NB4 (cell line): Measurements from ENCODE around the gene ACTL7B.

Source experiments
- MAX ChIP-seq: IDR thresholded peaks from 2 replicates; pipeline ENCODE4 v1.6.1; 2011; ENCODE audit warnings: low read depth, low read length
- TF ChIP-seq, protein P1 (sequence below): IDR thresholded peaks from one replicate; pipeline ENCODE4 v1.5.1; 2012; ENCODE audit warnings: low read depth, low read length

- TF ChIP-seq, protein P1, sequence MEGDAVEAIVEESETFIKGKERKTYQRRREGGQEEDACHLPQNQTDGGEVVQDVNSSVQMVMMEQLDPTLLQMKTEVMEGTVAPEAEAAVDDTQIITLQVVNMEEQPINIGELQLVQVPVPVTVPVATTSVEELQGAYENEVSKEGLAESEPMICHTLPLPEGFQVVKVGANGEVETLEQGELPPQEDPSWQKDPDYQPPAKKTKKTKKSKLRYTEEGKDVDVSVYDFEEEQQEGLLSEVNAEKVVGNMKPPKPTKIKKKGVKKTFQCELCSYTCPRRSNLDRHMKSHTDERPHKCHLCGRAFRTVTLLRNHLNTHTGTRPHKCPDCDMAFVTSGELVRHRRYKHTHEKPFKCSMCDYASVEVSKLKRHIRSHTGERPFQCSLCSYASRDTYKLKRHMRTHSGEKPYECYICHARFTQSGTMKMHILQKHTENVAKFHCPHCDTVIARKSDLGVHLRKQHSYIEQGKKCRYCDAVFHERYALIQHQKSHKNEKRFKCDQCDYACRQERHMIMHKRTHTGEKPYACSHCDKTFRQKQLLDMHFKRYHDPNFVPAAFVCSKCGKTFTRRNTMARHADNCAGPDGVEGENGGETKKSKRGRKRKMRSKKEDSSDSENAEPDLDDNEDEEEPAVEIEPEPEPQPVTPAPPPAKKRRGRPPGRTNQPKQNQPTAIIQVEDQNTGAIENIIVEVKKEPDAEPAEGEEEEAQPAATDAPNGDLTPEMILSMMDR, result peak; percentile 21
- peak; percentile 72 for TF ChIP-seq MAX
Measured at GRCh38 chr9:108850293-108850897, 5.4 kb downstream of the ACTL7B start.
